Breast epithelium (tissue), 3 donors: ENCODE data around the gene SRA1.
A peak's percentile ranks its signal among the peaks of the same experiment; 100 is the strongest.

Experiments
- CTCF ChIP-seq, 3 donors: fragments of 450-650 bp; IDR thresholded peaks; one replicate each; pipeline ENCODE4 v1.5.1; 2016 to 2017; ENCODE audit warnings: antibody characterized with exemption in 3 of 3, mild to moderate bottlenecking in 3 of 3, moderate library complexity in 3 of 3
- POLR2A ChIP-seq: fragments of 450-650 bp; IDR thresholded peaks from one replicate; pipeline ENCODE4 v1.6.1; 2016; ENCODE audit warnings: antibody characterized with exemption, mild to moderate bottlenecking, moderate library complexity

- peak; percentile 92 for TF ChIP-seq POLR2A
- no peak for TF ChIP-seq CTCF (IDR thresholded peaks at IDR 0.05)
Observed at GRCh38 chr5:140557136-140557805, at the start of gene SRA1.
